ENCODE data around the gene OSBPL10.

DNA sequence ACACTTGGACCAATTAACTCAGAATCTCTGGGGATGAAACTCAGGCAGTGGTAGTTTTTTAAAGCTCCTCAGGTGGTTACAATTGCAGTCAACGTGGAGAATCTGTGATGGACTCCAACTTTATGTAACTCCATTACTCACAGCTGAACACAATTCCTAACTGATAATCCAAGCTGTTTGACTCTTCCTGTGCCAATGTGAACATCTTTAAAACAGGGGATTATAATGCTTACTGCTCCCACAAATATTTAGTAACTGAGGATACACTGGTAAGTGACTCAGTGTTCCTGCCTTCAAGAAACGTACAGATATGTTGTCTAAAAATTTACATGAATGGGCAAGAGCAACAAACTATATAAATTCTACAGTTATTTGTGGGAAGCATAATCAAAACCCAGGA is 85.6 kb downstream of the OSBPL10 start:
- TF ChIP-seq CTCF (IDR thresholded peaks at IDR 0.05) (no peak), ZFX (IDR thresholded peaks at IDR 0.05; ENCODE audit: borderline replicate concordance) (no peak)
